ENCODE measurements around the gene KCNJ8. TPM values are rescaled to one million over a fixed set of nuclear protein-coding genes. Genes with fewer than 3 reads are reported as not detected.

Gene KCNJ8
- total RNA-seq, 1 experiment from 2014 or later: not detected

GRCh38 chr12:21731144-21731543 lies 43.4 kb downstream of the KCNJ8 start:
- no peak for DNase-seq (ENCODE audit: low spot score)
- in situ Hi-C loops (cut with HindIII; ENCODE audit: low sequenced_read_pairs): no loop called here

GRCh38 chr12:21725731-21726130 lies 48.8 kb downstream of the KCNJ8 start:
- no peak for DNase-seq (ENCODE audit: low spot score)

GRCh38 chr12:21718944-21719650 lies 55.4 kb downstream of the KCNJ8 start:
- DNase-seq (ENCODE audit: low spot score): no peak
- in situ Hi-C loops (cut with HindIII; ENCODE audit: low sequenced_read_pairs): no loop called here

More at GRCh38 chr12:21725731-21726130, 48.8 kb downstream of the KCNJ8 start:
- in situ Hi-C loops (cut with HindIII; ENCODE audit: low sequenced_read_pairs): no loop called here

GRCh38 chr12:21718403-21718802 lies 56.1 kb downstream of the KCNJ8 start:
- in situ Hi-C loops (cut with HindIII; ENCODE audit: low sequenced_read_pairs): no loop called here
- no peak for DNase-seq (ENCODE audit: low spot score)

GRCh38 chr12:21717767-21718166 lies 56.7 kb downstream of the KCNJ8 start:
- in situ Hi-C loops (cut with HindIII; ENCODE audit: low sequenced_read_pairs): no loop called here
- DNase-seq (ENCODE audit: low spot score): no peak

- in situ Hi-C loops (cut with HindIII; ENCODE audit: low sequenced_read_pairs): no loop called here
- no peak for DNase-seq (ENCODE audit: low spot score)
Measured at GRCh38 chr12:21715386-21715785, 59.1 kb downstream of the KCNJ8 start.

Other genes starting within 250 kb of the KCNJ8 start
- gene SPX, start 248.4 kb downstream of the KCNJ8 start, total RNA-seq (2014; rRNA removed; shearing (Covaris generic)): 0.47 and 4.2 TPM in 2 replicates
- gene GYS2, start 169.9 kb downstream of the KCNJ8 start, total RNA-seq (2014; rRNA removed; shearing (Covaris generic)): not detected in 2 replicates
- gene LDHB, start 116.9 kb downstream of the KCNJ8 start, total RNA-seq (2014; rRNA removed; shearing (Covaris generic)): 1,406 and 1,548 TPM in 2 replicates
- gene ABCC9, start 166.7 kb upstream of the KCNJ8 start, total RNA-seq (2014; rRNA removed; shearing (Covaris generic)): not detected in 2 replicates